NCI-H2029 treated with DMSO at 0.1 percent for 48 hours (cell line): ENCODE results near the gene TREML4.

ENCODE experiments used
- DNase-seq: peaks from one replicate; lab custom pipeline; 2025; lab: John Stamatoyannopoulos, UW

Gene TREML4

GRCh38 chr6:41288030-41288753 is 60.0 kb downstream of the TREML4 start:
- peak; percentile 96 for DNase-seq
